GM12874 (cell line): ENCODE results near the gene PCDHAC1.

Experiments used
- TF ChIP-seq, protein P1 (sequence below): IDR thresholded peaks from 2 replicates; pipeline ENCODE4 v1.5.1; 2011; ENCODE audit warnings: low read depth, mild to moderate bottlenecking, control low read depth, low read length, moderate library complexity; ENCODE audit not compliant: insufficient read depth

Gene PCDHAC1

DNA sequence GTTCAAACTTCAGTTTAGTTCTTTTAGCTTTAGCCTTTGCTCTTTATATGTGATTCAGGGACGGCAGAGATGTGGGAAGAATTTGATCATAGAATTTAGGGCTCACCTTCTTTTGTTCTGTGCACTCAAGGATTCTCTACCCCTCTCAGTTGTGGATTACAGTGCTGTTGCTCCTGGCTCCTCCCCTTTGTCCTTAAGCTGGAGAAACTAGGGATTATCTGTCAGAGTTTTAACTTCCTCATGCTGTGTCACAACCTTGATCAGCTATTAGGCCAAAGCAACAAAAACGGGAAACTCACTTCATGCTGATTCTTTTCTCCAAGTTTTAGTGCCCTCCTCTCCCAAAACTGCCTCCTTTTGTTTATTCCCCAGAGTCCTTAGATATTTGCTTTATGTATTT lies 27.1 kb downstream of the PCDHAC1 start:
- TF ChIP-seq, protein P1, sequence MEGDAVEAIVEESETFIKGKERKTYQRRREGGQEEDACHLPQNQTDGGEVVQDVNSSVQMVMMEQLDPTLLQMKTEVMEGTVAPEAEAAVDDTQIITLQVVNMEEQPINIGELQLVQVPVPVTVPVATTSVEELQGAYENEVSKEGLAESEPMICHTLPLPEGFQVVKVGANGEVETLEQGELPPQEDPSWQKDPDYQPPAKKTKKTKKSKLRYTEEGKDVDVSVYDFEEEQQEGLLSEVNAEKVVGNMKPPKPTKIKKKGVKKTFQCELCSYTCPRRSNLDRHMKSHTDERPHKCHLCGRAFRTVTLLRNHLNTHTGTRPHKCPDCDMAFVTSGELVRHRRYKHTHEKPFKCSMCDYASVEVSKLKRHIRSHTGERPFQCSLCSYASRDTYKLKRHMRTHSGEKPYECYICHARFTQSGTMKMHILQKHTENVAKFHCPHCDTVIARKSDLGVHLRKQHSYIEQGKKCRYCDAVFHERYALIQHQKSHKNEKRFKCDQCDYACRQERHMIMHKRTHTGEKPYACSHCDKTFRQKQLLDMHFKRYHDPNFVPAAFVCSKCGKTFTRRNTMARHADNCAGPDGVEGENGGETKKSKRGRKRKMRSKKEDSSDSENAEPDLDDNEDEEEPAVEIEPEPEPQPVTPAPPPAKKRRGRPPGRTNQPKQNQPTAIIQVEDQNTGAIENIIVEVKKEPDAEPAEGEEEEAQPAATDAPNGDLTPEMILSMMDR: no peak

DNA sequence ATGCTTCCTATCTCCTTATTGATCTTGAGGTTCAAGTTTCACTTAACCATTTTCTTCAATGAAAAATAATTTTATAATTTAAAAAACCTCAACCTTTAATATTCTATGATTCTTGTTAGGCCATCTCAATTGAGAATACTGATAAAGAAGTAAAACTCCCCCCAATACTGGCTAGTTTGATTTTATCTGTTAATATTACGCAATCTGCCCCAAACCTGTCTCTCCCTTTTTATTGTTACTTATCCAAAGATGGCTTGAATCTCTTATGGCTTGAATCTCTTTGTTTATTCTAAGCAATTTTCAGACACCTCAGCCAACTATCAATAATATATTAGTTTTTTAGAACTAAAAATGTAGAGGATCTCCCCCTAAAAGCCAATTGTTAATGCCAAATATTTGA lies 36.1 kb downstream of the PCDHAC1 start:
- TF ChIP-seq, protein P1: no peak

DNA sequence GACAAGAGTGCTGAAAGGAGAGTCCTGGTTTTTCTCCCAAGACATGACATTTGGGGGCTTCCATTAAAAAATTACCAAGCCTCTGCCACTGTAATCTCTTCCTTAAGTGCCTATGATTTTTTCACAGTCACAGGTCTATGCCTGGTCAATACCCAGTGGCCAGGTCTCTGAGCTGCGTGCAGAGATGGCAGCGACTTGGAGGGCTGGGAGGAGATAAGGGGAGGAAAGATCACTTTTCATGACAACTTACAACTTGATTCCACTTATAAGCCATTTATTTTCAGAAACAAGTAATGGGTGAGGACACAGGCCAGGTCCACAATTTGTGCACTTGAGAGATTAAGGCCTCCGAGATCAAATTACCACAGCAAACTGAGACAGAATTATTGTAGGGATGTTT lies 38.3 kb downstream of the PCDHAC1 start:
- TF ChIP-seq, protein P1: no peak

DNA sequence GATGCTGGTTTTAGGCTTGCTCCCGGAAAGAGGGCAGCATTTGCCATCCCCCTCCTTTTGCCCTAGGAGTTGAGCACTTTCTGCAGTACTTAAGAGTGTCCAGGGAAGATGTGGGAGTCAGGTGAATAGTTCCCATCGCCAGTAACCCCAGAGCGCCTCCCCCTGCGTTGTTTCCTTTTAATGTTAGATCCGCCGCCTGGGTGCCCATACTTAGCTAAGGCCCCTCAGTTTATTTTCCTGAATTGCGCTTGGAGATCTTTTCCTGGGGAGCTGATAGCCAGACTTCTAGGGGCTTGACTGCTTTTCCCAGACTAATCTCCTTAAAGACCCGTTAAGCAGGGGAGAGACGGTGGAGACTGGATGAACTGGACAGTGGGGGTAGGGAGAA lies 39.8 kb downstream of the PCDHAC1 start:
- TF ChIP-seq, protein P1: no peak

DNA sequence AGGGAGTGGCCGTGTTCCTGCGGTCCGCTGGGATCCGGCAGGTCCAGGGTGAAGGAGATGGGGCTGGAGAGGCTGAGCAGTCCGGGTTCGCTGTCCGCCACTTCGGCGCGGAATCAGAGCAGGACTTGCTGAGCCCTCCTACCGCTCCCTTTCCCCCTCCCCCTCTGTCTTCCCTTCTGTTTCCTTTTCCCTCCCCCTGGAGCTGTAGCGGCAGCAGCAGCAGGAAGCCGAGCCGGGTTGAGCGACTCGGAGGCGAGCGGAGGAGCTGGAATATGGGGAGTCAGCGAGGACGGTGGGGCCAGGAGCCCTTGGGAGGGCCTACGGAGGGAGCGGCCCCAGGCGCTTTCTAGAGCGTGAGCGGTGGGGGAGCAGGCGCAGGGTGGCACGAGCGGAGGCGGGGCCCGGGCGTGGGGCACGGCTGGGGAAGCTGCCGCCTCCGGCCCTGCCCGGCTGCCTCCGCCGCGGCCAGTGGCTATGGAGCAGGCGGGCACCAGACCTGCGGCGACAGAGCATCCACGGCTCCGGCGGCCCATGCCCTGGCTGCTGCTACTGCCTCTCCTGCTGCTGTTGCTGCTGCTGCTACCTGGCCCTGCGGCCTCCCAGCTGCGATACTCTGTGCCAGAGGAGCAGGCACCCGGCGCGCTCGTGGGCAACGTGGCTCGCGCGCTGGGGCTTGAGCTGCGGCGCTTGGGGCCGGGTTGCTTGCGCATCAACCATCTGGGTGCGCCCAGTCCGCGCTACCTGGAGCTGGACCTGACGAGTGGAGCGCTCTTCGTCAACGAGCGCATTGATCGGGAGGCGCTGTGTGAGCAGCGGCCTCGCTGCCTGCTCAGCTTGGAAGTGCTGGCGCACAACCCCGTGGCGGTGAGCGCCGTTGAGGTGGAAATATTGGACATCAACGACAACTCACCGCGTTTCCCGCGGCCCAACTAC lies 40.5 kb downstream of the PCDHAC1 start, which contains the start of gene PCDHAC2:
PCDHAC2 (plus strand) TSS at position 184 of the 933 bp plus-strand sequence; CDS start at position 475, 291 bp downstream.
- TF ChIP-seq, protein P1: no peak

DNA sequence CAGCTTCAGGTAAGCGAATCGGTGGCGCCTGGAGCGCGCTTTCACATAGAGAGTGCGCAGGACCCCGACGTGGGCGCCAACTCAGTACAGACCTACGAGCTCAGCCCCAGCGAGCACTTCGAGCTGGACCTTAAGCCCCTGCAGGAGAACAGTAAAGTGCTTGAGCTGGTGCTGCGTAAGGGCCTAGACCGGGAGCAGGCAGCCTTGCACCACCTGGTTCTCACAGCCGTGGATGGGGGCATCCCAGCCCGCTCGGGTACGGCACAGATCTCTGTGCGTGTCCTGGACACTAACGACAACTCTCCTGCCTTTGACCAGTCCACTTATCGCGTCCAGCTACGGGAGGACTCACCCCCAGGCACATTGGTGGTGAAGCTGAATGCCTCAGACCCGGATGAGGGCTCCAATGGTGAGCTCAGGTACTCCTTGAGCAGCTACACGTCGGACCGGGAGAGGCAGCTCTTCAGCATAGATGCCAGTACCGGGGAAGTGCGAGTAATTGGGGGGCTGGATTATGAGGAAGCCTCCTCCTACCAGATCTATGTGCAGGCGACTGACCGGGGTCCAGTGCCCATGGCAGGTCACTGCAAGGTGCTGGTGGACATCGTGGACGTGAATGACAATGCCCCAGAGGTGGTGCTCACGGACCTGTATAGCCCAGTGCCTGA lies 41.3 kb downstream of the PCDHAC1 start:
- TF ChIP-seq, protein P1: no peak

DNA sequence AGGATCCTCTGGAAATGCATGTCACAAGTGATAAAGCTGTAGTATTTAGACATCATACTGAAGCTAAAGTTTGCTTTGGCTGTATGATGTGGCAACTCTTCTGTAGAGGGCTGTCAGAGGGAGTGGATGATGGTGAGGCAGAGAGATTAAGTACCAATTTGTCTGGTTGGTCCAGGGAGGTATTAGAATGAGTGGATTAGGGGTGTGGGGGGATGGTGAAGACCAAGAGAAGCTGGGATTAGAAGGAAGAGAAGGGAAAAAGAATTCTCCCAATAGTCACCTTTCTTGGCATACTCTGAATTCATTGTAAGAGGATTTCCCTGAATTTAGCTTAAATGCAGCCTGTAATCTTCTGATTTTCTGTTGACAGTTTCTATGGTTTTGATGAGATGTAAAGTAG lies 43.8 kb downstream of the PCDHAC1 start:
- TF ChIP-seq, protein P1: no peak
